GM12878 (cell line): Measurements from ENCODE around the gene TADA3. TPM values are rescaled to one million over a fixed set of nuclear protein-coding genes. Genes with fewer than 3 reads are reported as not detected.
A peak's percentile ranks its signal among the peaks of the same experiment; 100 is the strongest.

Experiments
- ATAC-seq: fragments of 200-7000 bp; cut with Tn5 transposase; 3 replicates; pipeline ENCODE4 v1.9.1; 2020; ENCODE audit warnings: mild to moderate bottlenecking, moderate library complexity
- BruUV-seq: library from RNA; stranded (reverse); fragments of 400-500 nt; replicated peaks from 2 replicates; lab custom pipeline; 2021; lab: Mats Ljungman, UMichigan
- CTCF ChIA-PET: fragments of 300-600 bp; sonication (Branson Sonifier 250); formaldehyde crosslinking; extraction: SDS; loops from one replicate; lab custom pipeline; 2021; ENCODE audit warnings: inconsistent platforms; lab: Yijun Ruan, JAX
- POLR2A ChIA-PET: fragments of 350-600 bp; formaldehyde crosslinking; extraction: SDS; loops from one replicate; lab custom pipeline; 2021; ENCODE audit warnings: inconsistent platforms; lab: Charles Lee
- RAD21 ChIA-PET: fragments of 300-600 bp; sonication (Branson Sonifier 250); formaldehyde crosslinking; loops from one replicate; lab custom pipeline; 2023; ENCODE audit warnings: antibody characterized with exemption; ENCODE audit not compliant: unreplicated experiment; lab: Charles Lee
- SMC1A ChIA-PET: fragments of 300-600 bp; sonication (Branson Sonifier 250); formaldehyde crosslinking; loops from one replicate; lab custom pipeline; 2023; ENCODE audit not compliant: unreplicated experiment, uncharacterized antibody; lab: Charles Lee
- DNase-seq: peaks from one replicate; pipeline ENCODE4 v3.0.0-alpha.2; 2011; ENCODE audit warnings: low read depth, low spot score
- FAIRE-seq: peaks from 3 replicates; lab custom pipeline; 2011; peaks lifted over from hg19 to GRCh38; lab: Jason Lieb, UNC
- H2AFZ ChIP-seq: 2 replicates; pipeline ENCODE4 v1.6.0; 2011; ENCODE audit warnings: low read depth, low read length, control low read depth; ENCODE audit not compliant: control insufficient read depth
- H3K27ac ChIP-seq: 2 replicates; pipeline ENCODE4 v1.5.1; 2011; ENCODE audit warnings: control low read depth; ENCODE audit not compliant: control insufficient read depth, insufficient read depth
- H3K27me3 ChIP-seq, 2 experiments: replicated peaks in 1 of 2; 2 replicates each; pipeline versions ENCODE4 v1.6.0 to v1.6.1; 2011; ENCODE audit warnings: low read length in 1 of 2; ENCODE audit not compliant: control insufficient read depth in 2 of 2, insufficient read depth in 2 of 2
- H3K36me3 ChIP-seq, 2 experiments: 2 replicates each; pipeline ENCODE4 v1.5.1; 2011; ENCODE audit warnings: low read length in 1 of 2; ENCODE audit not compliant: control insufficient read depth in 2 of 2, insufficient read depth in 2 of 2
- H3K4me1 ChIP-seq: 2 replicates; pipeline ENCODE4 v1.6.1; 2011; ENCODE audit warnings: mild to moderate bottlenecking, low read length, moderate library complexity, mixed read lengths; ENCODE audit not compliant: control insufficient read depth, insufficient read depth
- H3K4me2 ChIP-seq: 2 replicates; pipeline ENCODE4 v1.6.0; 2011; ENCODE audit warnings: control low read depth; ENCODE audit not compliant: control insufficient read depth, insufficient read depth
- H3K4me3 ChIP-seq: fragments of 200-600 bp; sonication (generic); 2 replicates; pipeline ENCODE4 v1.5.1; 2016
- H3K79me2 ChIP-seq: 2 replicates; pipeline ENCODE4 v1.6.0; 2011; ENCODE audit warnings: low read length; ENCODE audit not compliant: control insufficient read depth, insufficient read depth
- H3K9ac ChIP-seq: 2 replicates; pipeline ENCODE4 v1.8.0; 2011; ENCODE audit warnings: low read length, control low read depth, mixed read lengths; ENCODE audit not compliant: control insufficient read depth, insufficient read depth
- H3K9me3 ChIP-seq: replicated peaks from 3 replicates; pipeline ENCODE4 v1.5.1; 2011; ENCODE audit warnings: mild to moderate bottlenecking, low read length; ENCODE audit not compliant: control insufficient read depth, insufficient read depth
- H4K20me1 ChIP-seq: 2 replicates; pipeline ENCODE4 v1.6.0; 2011; ENCODE audit not compliant: control insufficient read depth, insufficient read depth
- ETV6 ChIP-seq, 2 experiments: fragments of 450-650 bp in 1 of 2; IDR thresholded peaks in 1 of 2; conservative IDR thresholded peaks in 1 of 2; 2 replicates each; pipeline ENCODE4 v1.6.1; 2014; ENCODE audit warnings: antibody characterized with exemption in 1 of 2, borderline replicate concordance in 1 of 2, low read depth in 1 of 2, mild to moderate bottlenecking in 1 of 2, moderate library complexity in 1 of 2
- MXI1 ChIP-seq: fragments of 150-350 bp; IDR thresholded peaks from 2 replicates; pipeline ENCODE4 v1.6.1; 2011; ENCODE audit warnings: low read depth, mild to moderate bottlenecking, inconsistent platforms, low read length, improper control_type of control experiment
- POLR2A ChIP-seq: IDR thresholded peaks from 2 replicates; pipeline ENCODE4 v1.6.1; 2011; ENCODE audit warnings: low read depth, mild to moderate bottlenecking, low read length
- RBBP5 ChIP-seq: fragments of 200-600 bp; sonication (generic); conservative IDR thresholded peaks from 2 replicates; pipeline ENCODE4 v1.6.1; 2016
- WGBS: methylation state at CpG from one replicate; pipeline ENCODE4 v1.1.6; 2016; ENCODE audit warnings: low lambda C conversion rate; ENCODE audit not compliant: insufficient replicate concordance, insufficient coverage; ENCODE audit errors: missing lambda C conversion rate; 5-methylcytosine and 5-hydroxymethylcytosine counted together
- in situ Hi-C: fragments of 300-500 bp; cut with MboI; formaldehyde crosslinking; loops from 9 replicates; pipeline ENCODE4 v1.14.3; 2018; ENCODE audit warnings: mixed read lengths
- intact Hi-C: fragments of 100-400 bp; cut with micrococcal nuclease; formaldehyde crosslinking; loops from one replicate; pipeline ENCODE4 v1.14.2; 2022; ENCODE audit not compliant: unreplicated experiment
- polyA plus RNA-seq, 11 experiments: library from polyadenylated mRNA; depleted of rRNA in 4 of 11; unstranded in 6 of 11; stranded (reverse) in 5 of 11; fragments of >200 nt; fragmentation: Nextera tagmentation in 4 of 11; fragmentation: Illumina TruSeq in 1 of 11; extraction: Ambion mirVana in 4 of 11; extraction: Trizol in 1 of 11; gene quantifications; 1 replicate in 1 of 11; 2 replicates in 10 of 11; pipeline versions ENCODE4 v1.2.1 to v1.2.3, GENCODE V29; 2011 to 2016; ENCODE audit warnings: inconsistent platforms in 2 of 11, missing spikeins in 2 of 11, low read depth in 1 of 11
- total RNA-seq, 4 experiments: library from RNA; depleted of rRNA in 3 of 4; stranded (reverse); fragments of >200 nt in 3 of 4; fragmentation: Illumina TruSeq in 1 of 4; extraction: Trizol in 1 of 4; gene quantifications; 2 replicates each; pipeline versions ENCODE4 v1.2.1 to v1.2.3, GENCODE V29; 2013 to 2021
- TF ChIP-seq, protein P1 (sequence below), 3 experiments: IDR thresholded peaks in 2 of 3; conservative IDR thresholded peaks in 1 of 3; 2 replicates each; pipeline ENCODE4 v1.5.1; 2011; ENCODE audit warnings: low read depth in 3 of 3, low read length in 3 of 3, mild to moderate bottlenecking in 3 of 3, control low read depth in 2 of 3, moderate library complexity in 2 of 3, inconsistent platforms in 1 of 3, mixed read lengths in 1 of 3; ENCODE audit not compliant: control insufficient read depth in 2 of 3, insufficient read depth in 1 of 3; ENCODE audit errors: extremely low read depth in 1 of 3

TADA3 gene
- total and polyA plus RNA-seq, 10 of the 15 experiments (the other 5 are each of a cell fraction or from before 2014, with no cell fraction given) = 2.6 to 71.2 (median 51.0) TPM

DNA sequence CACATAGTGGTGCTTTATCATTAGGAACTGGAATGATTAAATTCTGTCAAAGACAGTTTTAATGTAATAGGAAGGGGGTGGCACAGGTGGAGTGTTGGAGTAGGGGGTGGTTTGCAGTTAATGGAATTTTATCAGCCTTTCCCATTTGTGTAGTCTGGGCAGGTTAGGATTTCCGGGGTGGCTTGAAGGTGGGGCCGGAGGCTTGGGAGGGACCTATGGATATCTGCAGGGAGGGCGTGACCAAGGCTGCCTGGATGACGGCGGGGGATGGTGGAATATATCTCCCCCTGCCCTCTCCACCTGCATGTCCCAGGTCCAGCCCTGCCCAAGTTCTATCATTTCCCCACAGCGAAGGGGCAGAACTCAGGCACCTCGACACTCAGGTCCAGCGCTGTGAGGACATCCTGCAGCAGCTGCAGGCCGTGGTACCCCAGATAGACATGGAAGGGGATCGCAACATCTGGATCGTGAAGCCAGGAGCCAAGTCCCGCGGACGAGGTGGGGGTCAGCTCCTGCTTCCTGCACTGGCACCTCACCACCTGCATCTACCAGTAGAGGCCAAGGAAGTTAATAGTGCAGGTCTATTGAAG, 33.3 kb upstream of the TADA3 start:
- Histone ChIP-seq H3K27ac (no peak overlapping the region), H3K4me3 (no peak overlapping the region), H2AFZ (no peak overlapping the region), H3K79me2 (no peaks in the 10 kb centered on the region), H3K27me3 (no peaks in the 10 kb centered on the region), H3K4me1 (no peaks in the 10 kb centered on the region), H3K36me3 (peaks cover 0 to 3% of the 10 kb centered on the region in 2 experiments; a peak in 1 of 4 replicates), H3K9me3 (no peaks in the 10 kb centered on the region), H4K20me1 (no peaks in the 10 kb centered on the region), H3K4me2 (no peak overlapping the region), H3K9ac (no peak overlapping the region)
- intact Hi-C loops (no loop called here), in situ Hi-C loops (no loop called here)
- POLR2A ChIA-PET = no interaction called here
- TF ChIP-seq MXI1 = no peak
- TF ChIP-seq ETV6 (conservative IDR thresholded peaks at IDR 0.05 in 1 of 2, IDR thresholded peaks at IDR 0.05 in 1 of 2; ENCODE audit: borderline replicate concordance in 1 of 2, low read depth in 1 of 2) = no peak
- peak; percentile 14; the same call in 1 of the 2 replicates for TF ChIP-seq POLR2A
- no peak for TF ChIP-seq RBBP5
- TF ChIP-seq, protein P1, sequence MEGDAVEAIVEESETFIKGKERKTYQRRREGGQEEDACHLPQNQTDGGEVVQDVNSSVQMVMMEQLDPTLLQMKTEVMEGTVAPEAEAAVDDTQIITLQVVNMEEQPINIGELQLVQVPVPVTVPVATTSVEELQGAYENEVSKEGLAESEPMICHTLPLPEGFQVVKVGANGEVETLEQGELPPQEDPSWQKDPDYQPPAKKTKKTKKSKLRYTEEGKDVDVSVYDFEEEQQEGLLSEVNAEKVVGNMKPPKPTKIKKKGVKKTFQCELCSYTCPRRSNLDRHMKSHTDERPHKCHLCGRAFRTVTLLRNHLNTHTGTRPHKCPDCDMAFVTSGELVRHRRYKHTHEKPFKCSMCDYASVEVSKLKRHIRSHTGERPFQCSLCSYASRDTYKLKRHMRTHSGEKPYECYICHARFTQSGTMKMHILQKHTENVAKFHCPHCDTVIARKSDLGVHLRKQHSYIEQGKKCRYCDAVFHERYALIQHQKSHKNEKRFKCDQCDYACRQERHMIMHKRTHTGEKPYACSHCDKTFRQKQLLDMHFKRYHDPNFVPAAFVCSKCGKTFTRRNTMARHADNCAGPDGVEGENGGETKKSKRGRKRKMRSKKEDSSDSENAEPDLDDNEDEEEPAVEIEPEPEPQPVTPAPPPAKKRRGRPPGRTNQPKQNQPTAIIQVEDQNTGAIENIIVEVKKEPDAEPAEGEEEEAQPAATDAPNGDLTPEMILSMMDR (IDR thresholded peaks at IDR 0.05 in 2 of 3, conservative IDR thresholded peaks at IDR 0.05 in 1 of 3; ENCODE audit: control insufficient read depth in 2 of 3, extremely low read depth in 1 of 3, insufficient read depth in 1 of 3, low read depth in 3 of 3, low read length in 3 of 3) = no peak
- RAD21 ChIA-PET = no interaction called here
- ATAC-seq (no peak), DNase-seq (no peak), FAIRE-seq (no peak)
- SMC1A ChIA-PET = no interaction called here
- BruUV-seq = no TSS peak
- WGBS = 91% methylated on average over 14 of the region's 14 CpGs
- CTCF ChIA-PET = no interaction called here
